HG03196 (cell line): ENCODE data around the gene RGS6.

Source experiments
- ATAC-seq: cut with Tn5 transposase; IDR thresholded peaks from one replicate; pipeline ENCODE4 v1.9.1; 2021; ENCODE audit not compliant: unreplicated experiment

The RGS6 gene

DNA sequence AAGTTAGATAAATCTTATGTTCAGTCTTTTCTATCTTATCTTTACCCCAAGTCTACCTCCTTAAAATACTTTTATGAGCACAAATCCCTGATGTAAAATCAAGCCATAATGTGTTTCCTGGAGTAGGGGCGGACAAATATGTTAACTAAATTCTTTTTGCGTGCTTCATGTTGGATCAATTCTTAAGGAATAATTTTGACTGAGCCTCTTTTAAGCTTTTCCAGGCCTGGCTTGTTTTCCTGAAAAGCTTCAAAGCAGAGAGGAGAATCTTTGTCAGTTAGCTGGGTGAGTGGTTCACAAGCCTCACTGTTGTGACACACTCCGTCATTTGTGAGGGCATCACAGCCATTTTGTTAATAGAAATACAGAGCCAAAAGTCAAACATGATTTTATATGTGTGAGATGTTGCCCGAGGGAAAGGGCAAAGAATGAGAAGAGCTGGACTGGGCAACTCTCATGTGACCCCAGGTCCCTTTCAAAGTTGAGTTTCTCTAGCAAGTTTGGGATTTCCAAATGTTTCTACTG, 468.9 kb downstream of the RGS6 start:
- ATAC-seq: no peak

- ATAC-seq: no peak
Observed at GRCh38 chr14:72401632-72402376, 469.6 kb downstream of the RGS6 start.

DNA sequence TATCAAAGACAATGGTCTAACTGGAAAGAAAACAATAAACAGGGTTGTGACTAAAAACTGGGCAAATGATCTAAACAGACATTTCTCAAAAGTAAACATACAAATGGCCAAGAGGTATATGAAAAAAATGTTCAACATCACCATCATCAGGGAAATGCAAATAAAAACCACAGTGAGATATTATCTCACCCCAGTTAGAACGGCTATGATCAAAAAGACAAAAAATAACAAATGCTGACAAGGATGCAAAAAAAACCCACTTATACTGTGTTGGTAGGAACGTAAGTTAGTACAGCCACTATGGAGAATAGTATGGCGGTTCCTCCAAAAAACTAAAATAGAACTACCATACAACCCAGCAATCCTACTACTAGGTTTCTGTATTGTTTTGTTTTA, 470.1 kb downstream of the RGS6 start:
- ATAC-seq: no peak

- no peak for ATAC-seq
Observed at GRCh38 chr14:72404106-72404774, 472.0 kb downstream of the RGS6 start.

DNA sequence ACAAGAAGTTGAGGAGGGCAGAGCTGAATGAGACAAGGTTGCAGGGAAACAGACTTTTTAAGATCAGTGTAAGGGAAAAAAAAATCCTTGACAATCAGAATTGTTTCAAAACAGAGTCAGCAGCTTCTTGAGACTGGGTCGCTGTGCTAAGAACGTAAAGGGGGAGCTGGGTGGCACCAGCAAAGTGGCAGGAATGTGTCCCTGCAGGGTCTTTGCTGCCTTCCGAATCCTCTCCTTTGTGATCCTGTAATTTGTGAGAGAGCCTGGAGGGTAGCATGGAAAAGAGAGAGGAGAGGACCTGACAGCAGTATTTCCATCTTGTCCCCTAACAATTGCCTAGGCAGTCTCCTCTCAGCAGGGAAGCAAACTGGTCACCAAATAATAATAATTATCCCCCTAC, 472.8 kb downstream of the RGS6 start:
- ATAC-seq: no peak

- ATAC-seq: no peak
Observed at GRCh38 chr14:72408020-72408419, 475.8 kb downstream of the RGS6 start.

DNA sequence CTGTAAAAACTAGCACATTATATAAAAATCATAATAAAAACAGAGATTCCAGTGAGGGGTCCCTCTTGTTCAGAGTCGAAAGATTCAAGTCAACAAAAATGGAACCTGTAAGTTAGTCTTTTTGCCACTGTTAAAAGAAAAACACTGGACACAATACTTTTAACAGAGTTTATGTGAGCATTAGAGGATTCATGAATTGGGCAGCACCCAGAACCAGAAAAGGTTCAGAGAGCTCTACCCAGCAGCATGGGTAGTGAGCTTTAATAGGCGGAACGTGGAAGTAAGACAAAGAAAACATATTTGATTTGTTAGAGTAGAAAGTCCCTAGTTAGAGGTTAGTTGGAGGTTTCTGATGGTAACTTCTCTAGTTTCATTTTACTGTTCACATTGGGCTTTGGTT, 476.8 kb downstream of the RGS6 start:
- no peak for ATAC-seq

GRCh38 chr14:72416081-72416849, 484.0 kb downstream of the RGS6 start:
- ATAC-seq: no peak

DNA sequence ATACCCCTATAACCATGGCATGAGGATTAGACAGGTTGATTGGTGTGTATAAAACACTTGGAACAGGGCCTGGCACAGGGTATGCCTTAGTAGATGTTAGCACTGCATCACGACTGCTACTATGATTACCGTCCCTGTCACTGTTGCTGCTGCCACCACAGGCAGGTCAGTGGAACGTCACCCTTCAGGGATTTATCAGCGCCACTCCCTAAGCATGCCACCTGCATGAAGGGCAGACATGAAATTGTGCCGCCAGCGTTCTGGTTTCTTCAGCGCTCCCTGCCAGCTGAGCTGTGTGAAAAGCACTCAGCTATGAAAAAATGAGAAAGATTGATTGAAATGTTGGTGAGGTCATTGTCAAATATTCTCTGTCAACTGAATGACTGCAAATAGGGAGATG, 484.7 kb downstream of the RGS6 start:
- no peak for ATAC-seq

- ATAC-seq: no peak
Observed at GRCh38 chr14:72418806-72419205, 486.6 kb downstream of the RGS6 start.

- no peak for ATAC-seq
Observed at GRCh38 chr14:72419226-72419775, 487.1 kb downstream of the RGS6 start.

DNA sequence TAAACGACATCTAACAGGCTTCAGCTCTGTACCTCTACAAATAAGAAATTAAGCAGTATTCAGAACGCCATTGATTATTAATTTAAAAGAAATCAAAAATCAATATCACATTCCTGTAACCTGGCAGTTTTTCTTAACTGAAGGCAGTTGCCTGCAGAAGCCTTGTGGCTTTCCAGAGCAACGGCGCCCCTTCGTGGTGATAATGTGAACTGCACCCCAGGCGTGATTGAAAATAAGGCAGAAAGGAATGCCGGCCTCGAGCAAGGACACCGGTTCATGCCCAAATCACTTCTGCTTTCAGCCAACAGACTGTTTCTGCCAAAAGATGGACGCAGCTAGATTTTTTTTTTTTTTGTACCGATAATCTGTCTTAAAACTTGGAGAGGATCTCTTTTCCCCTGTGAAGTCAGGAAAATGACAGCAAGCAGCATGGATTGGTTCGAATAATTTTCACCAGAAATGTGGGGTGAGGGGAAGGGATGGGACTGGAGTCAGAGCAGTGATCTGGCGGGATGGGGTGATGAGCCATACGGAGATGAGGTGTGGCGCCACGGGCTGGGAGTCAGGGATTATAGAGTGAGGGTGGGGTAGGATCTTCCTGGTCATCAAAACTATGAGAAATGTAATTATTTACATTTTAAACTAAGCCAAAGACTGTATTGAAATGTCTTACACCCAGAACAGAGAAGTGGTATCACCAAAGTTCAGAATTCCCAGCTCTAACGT, 488.7 kb downstream of the RGS6 start:
- no peak for ATAC-seq

- no peak for ATAC-seq
Observed at GRCh38 chr14:72423957-72424356, 491.7 kb downstream of the RGS6 start.

- no peak for ATAC-seq
Observed at GRCh38 chr14:72430457-72430856, 498.2 kb downstream of the RGS6 start.

- no peak for ATAC-seq
Observed at GRCh38 chr14:72432748-72433147, 500.5 kb downstream of the RGS6 start.

- no peak for ATAC-seq
Observed at GRCh38 chr14:72433511-72433910, 501.3 kb downstream of the RGS6 start.

- no peak for ATAC-seq
Observed at GRCh38 chr14:72434856-72435255, 502.6 kb downstream of the RGS6 start.

- no peak for ATAC-seq
Observed at GRCh38 chr14:72439707-72440106, 507.5 kb downstream of the RGS6 start.

GRCh38 chr14:72443256-72443655, 511.0 kb downstream of the RGS6 start:
- no peak for ATAC-seq

DNA sequence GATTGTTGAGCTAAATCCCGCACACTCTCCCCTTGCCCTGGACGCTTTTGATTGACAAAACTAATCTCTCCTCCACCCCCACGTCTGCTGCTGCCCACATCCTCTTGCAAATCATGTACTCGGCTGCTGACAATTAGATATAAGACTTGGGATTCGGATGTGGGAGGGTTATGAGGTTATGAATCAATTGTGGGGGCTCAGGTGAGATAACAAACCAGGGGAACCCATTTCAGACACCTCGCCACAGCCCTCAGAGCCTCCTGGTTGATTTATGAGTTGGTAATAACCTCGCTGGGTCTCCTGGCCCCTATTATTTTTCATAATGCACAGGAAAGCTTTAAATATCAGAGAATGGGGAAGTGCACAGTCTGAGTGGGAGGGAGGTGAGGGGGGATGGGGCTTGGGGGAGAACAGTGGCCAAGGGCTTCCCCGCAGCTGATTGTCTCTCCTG, 511.8 kb downstream of the RGS6 start:
- no peak for ATAC-seq

DNA sequence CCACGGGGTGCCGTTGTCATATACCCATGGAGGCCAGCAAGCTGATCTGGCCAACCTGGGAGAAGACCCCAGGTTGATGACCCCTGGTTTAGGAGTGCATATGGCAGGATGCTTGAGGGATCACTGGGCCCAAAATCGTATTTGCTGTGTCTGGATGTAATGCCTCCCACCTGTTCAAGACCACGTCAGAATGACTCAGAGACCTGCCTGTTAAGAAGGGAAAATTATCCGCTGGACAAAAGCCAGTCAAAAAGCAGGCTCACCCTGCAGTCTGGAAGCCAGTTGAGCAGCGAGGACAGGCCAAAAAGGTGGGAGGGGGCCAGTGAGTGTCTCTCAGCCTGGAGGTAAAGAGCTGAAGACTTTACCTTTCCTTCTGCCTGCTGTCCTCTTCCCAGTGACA, 512.5 kb downstream of the RGS6 start:
- ATAC-seq: no peak
